Activated effector memory CD4-positive, alpha-beta T cell treated with anti-CD3 and anti-CD28 coated beads, Interleukin-2, amount 50 U/mL, for 16 hours (primary cell): ENCODE results near the gene TTC28.
"Not testable (repeated sequence)": the region's sequence is repeated elsewhere in the genome, so short reads cannot be mapped to it uniquely, and the experiment has no call there.

Experiments used
- DNase-seq: peaks from one replicate; pipeline ENCODE4 v3.0.0-alpha.2; 2020

The TTC28 gene

GRCh38 chr22:28123989-28124766 lies 555.5 kb downstream of the TTC28 start:
- no peak for DNase-seq

GRCh38 chr22:28120691-28121592 lies 558.7 kb downstream of the TTC28 start:
- DNase-seq, result no peak

- no peak for DNase-seq
These were observed 560.5 kb downstream of the TTC28 start for GRCh38 chr22:28118957-28119631.

- no peak for DNase-seq
These were observed 563.4 kb downstream of the TTC28 start for GRCh38 chr22:28116219-28116673.

- no peak for DNase-seq
These were observed 564.2 kb downstream of the TTC28 start for GRCh38 chr22:28115426-28115825.

GRCh38 chr22:28112548-28113043 lies 567.0 kb downstream of the TTC28 start:
- no peak for DNase-seq

GRCh38 chr22:28112190-28112544 lies 567.5 kb downstream of the TTC28 start:
- no peak for DNase-seq

GRCh38 chr22:28111501-28112189 lies 568.0 kb downstream of the TTC28 start:
- no peak for DNase-seq

GRCh38 chr22:28108851-28109250 lies 570.8 kb downstream of the TTC28 start:
- DNase-seq, result no peak

GRCh38 chr22:28106617-28107016 lies 573.0 kb downstream of the TTC28 start:
- DNase-seq, result no peak

GRCh38 chr22:28105988-28106387 lies 573.7 kb downstream of the TTC28 start:
- no peak for DNase-seq

- no peak for DNase-seq
These were observed 574.2 kb downstream of the TTC28 start for GRCh38 chr22:28105413-28105812.

GRCh38 chr22:28103596-28103995 lies 576.0 kb downstream of the TTC28 start:
- DNase-seq, result no peak

- DNase-seq, result no peak
These were observed 577.4 kb downstream of the TTC28 start for GRCh38 chr22:28102151-28102812.

GRCh38 chr22:28097627-28098026 lies 582.0 kb downstream of the TTC28 start:
- DNase-seq, result no peak

- DNase-seq, result no peak
These were observed 583.5 kb downstream of the TTC28 start for GRCh38 chr22:28096161-28096560.

GRCh38 chr22:28095316-28096095 lies 584.1 kb downstream of the TTC28 start:
- no peak for DNase-seq

- DNase-seq, result no peak
These were observed 584.9 kb downstream of the TTC28 start for GRCh38 chr22:28094771-28095170.

GRCh38 chr22:28093711-28094110 lies 585.9 kb downstream of the TTC28 start:
- DNase-seq, result no peak

GRCh38 chr22:28091486-28091885 lies 588.2 kb downstream of the TTC28 start:
- DNase-seq, result no peak

- not testable (repeated sequence) for DNase-seq
These were observed 590.1 kb downstream of the TTC28 start for GRCh38 chr22:28089541-28089940.
